Fibroblast of villous mesenchyme (primary cell): ENCODE measurements around the gene CCRL2. TPM values are rescaled to one million over a fixed set of nuclear protein-coding genes. Genes with fewer than 3 reads are reported as not detected.
A peak's percentile ranks its signal among the peaks of the same experiment; 100 is the strongest.
"Not testable (repeated sequence)": the region's sequence is repeated elsewhere in the genome, so short reads cannot be mapped to it uniquely, and the experiment has no call there.

ENCODE experiments used
- DNase-seq: peaks from one replicate; pipeline ENCODE4 v3.0.0-alpha.2; 2010; ENCODE audit warnings: low read depth
- H3K4me3 ChIP-seq: 2 replicates; pipeline ENCODE4 v1.5.1; 2011; ENCODE audit warnings: low read depth, mild to moderate bottlenecking, low read length
- CTCF ChIP-seq: IDR thresholded peaks from 2 replicates; pipeline ENCODE4 v1.5.1; 2012; ENCODE audit warnings: low read depth, mild to moderate bottlenecking, low read length; ENCODE audit not compliant: insufficient read depth
- total RNA-seq: library from RNA; depleted of rRNA; stranded (reverse); fragments of >200 nt; gene quantifications from 2 replicates; pipeline ENCODE4 v1.2.3, GENCODE V29; 2012

CCRL2 gene
- total RNA-seq, 1 donor: 2.2 TPM

- no peak for TF ChIP-seq CTCF
- no peak for DNase-seq
- H3K4me3 ChIP-seq: no peak overlapping the region
These were observed 8.0 kb upstream of the CCRL2 start for GRCh38 chr3:46399098-46399497.

GRCh38 chr3:46399557-46399956 is 7.5 kb upstream of the CCRL2 start:
- TF ChIP-seq CTCF: no peak
- DNase-seq: no peak
- H3K4me3 ChIP-seq: no peak overlapping the region

GRCh38 chr3:46400000-46400734 is 6.9 kb upstream of the CCRL2 start:
- TF ChIP-seq CTCF: no peak
- no peak overlapping the region for H3K4me3 ChIP-seq
- DNase-seq: peak; percentile 68

GRCh38 chr3:46400846-46401245 is 6.2 kb upstream of the CCRL2 start:
- TF ChIP-seq CTCF: no peak
- DNase-seq: no peak
- H3K4me3 ChIP-seq: no peak overlapping the region

GRCh38 chr3:46401579-46401978 is 5.5 kb upstream of the CCRL2 start:
- no peak for DNase-seq
- TF ChIP-seq CTCF: no peak
- no peak overlapping the region for H3K4me3 ChIP-seq

- H3K4me3 ChIP-seq, DNase-seq: not testable (repeated sequence)
These were observed 4.2 kb upstream of the CCRL2 start for GRCh38 chr3:46402902-46403301.

- no peak for TF ChIP-seq CTCF
- no peak overlapping the region for H3K4me3 ChIP-seq
- DNase-seq: peak; percentile 64
These were observed 1.6 kb upstream of the CCRL2 start for GRCh38 chr3:46405301-46406019.
